Naive thymus-derived CD4-positive, alpha-beta T cell (primary cell): ENCODE measurements around the gene ZMYM5. TPM values are rescaled to one million over a fixed set of nuclear protein-coding genes. Genes with fewer than 3 reads are reported as not detected.
A peak's percentile ranks its signal among the peaks of the same experiment; 100 is the strongest.

Source experiments
- ATAC-seq: fragments of 150-1000 bp; cut with Tn5 transposase; 2 replicates; pipeline ENCODE4 v1.10.0; 2021; ENCODE audit warnings: mild to moderate bottlenecking, moderate library complexity
- CTCF ChIA-PET: fragments of 350-600 bp; sonication (Branson Sonifier 250); formaldehyde crosslinking; loops from one replicate; lab custom pipeline; 2021; ENCODE audit warnings: antibody characterized with exemption; lab: Charles Lee
- POLR2A ChIA-PET: fragments of 350-600 bp; sonication (Branson Sonifier 250); formaldehyde crosslinking; loops from one replicate; lab custom pipeline; 2021; ENCODE audit warnings: antibody characterized with exemption, inconsistent platforms; lab: Charles Lee
- DNase-seq, 9 donors: peaks; one replicate each; pipeline versions ENCODE4 v3.0.0 to v3.0.0-alpha.2; 2020 to 2022; ENCODE audit warnings: mixed read lengths in 1 of 9
- H3K27ac ChIP-seq: one replicate; pipeline ENCODE4 v1.7.0; 2013; ENCODE audit warnings: mild to moderate bottlenecking, low read depth, low read length, moderate library complexity
- H3K27me3 ChIP-seq, 2 donors: one replicate each; pipeline ENCODE4 v1.7.0; 2013; ENCODE audit warnings: low read length in 2 of 2, mild to moderate bottlenecking in 2 of 2, moderate library complexity in 2 of 2; ENCODE audit not compliant: control insufficient read depth in 2 of 2, insufficient read depth in 2 of 2
- H3K36me3 ChIP-seq, 3 experiments: 1 replicate in 2 of 3; 2 replicates in 1 of 3; pipeline ENCODE4 v1.7.0; 2013; ENCODE audit warnings: low read length in 3 of 3, mild to moderate bottlenecking in 3 of 3, moderate library complexity in 1 of 3; ENCODE audit not compliant: insufficient read depth in 3 of 3, control insufficient read depth in 2 of 3
- H3K4me1 ChIP-seq, 2 donors: one replicate each; pipeline ENCODE4 v1.7.0; 2013; ENCODE audit warnings: low read length in 2 of 2, mild to moderate bottlenecking in 2 of 2, moderate library complexity in 1 of 2; ENCODE audit not compliant: control insufficient read depth in 2 of 2, insufficient read depth in 2 of 2
- H3K4me3 ChIP-seq: 2 replicates; pipeline ENCODE4 v1.7.0; 2013; ENCODE audit warnings: mild to moderate bottlenecking, low read length
- H3K9me3 ChIP-seq, 3 experiments: 1 replicate in 2 of 3; 2 replicates in 1 of 3; pipeline ENCODE4 v1.7.0; 2013; ENCODE audit warnings: low read length in 3 of 3; ENCODE audit not compliant: control insufficient read depth in 2 of 3
- H3K27ac Mint-ChIP-seq, 9 donors: one replicate each; pipeline ENCODE4 v1.8.0; 2020 to 2022; ENCODE audit warnings: mixed read lengths in 9 of 9, mild to moderate bottlenecking in 8 of 9, moderate library complexity in 5 of 9, inconsistent platforms in 2 of 9
- H3K27me3 Mint-ChIP-seq, 5 donors: one replicate each; pipeline ENCODE4 v1.8.0; 2021 to 2022; ENCODE audit warnings: mixed read lengths in 5 of 5, mild to moderate bottlenecking in 1 of 5
- H3K36me3 Mint-ChIP-seq, 5 donors: one replicate each; pipeline ENCODE4 v1.8.0; 2020 to 2022; ENCODE audit warnings: mixed read lengths in 5 of 5, mild to moderate bottlenecking in 3 of 5, inconsistent platforms in 1 of 5
- H3K4me1 Mint-ChIP-seq, 7 donors: one replicate each; pipeline ENCODE4 v1.8.0; 2020 to 2022; ENCODE audit warnings: mixed read lengths in 7 of 7, mild to moderate bottlenecking in 3 of 7, inconsistent platforms in 1 of 7
- H3K4me3 Mint-ChIP-seq, 10 donors: one replicate each; pipeline ENCODE4 v1.8.0; 2020 to 2022; ENCODE audit warnings: mild to moderate bottlenecking in 10 of 10, mixed read lengths in 10 of 10, moderate library complexity in 6 of 10, inconsistent platforms in 2 of 10
- H3K9me3 Mint-ChIP-seq, 11 donors: one replicate each; pipeline ENCODE4 v1.8.0; 2020 to 2022; ENCODE audit warnings: mixed read lengths in 11 of 11, mild to moderate bottlenecking in 4 of 11, inconsistent platforms in 1 of 11, moderate library complexity in 1 of 11
- intact Hi-C, 2 donors: fragments of 100-400 bp; cut with micrococcal nuclease; formaldehyde crosslinking; loops; one replicate each; pipeline ENCODE4 v1.15.1; 2023
- polyA plus RNA-seq, 2 donors: library from polyadenylated mRNA; unstranded; fragments of 300-500 nt; fragmentation: Illumina TruSeq; gene quantifications; one replicate each; pipeline ENCODE4 v1.2.3, GENCODE V29; 2021
- total RNA-seq, 6 experiments: library from RNA in 5 of 6; stranded (reverse) in 5 of 6; gene quantifications; 1 replicate in 5 of 6; 2 replicates in 1 of 6; pipeline ENCODE4 v1.2.3 and lab custom pipeline; 2021 to 2026

Gene ZMYM5
- total and polyA plus RNA-seq, 7 experiments from 2014 or later, result 17.5 to 29.9 (median 24.7) TPM

- Mint-ChIP-seq H3K4me1 (no peaks in the 10 kb centered on the region), H3K36me3 (peaks cover 0 to 3% (median 0%) of the 10 kb centered on the region in 5 donors), H3K27me3 (peaks cover 0 to 6% (median 0%) of the 10 kb centered on the region in 5 donors), H3K9me3 (no peaks in the 10 kb centered on the region), H3K4me3 (no peak overlapping the region), H3K27ac (no peak overlapping the region)
- DNase-seq, result no peak
- Histone ChIP-seq H3K36me3 (no peaks in the 10 kb centered on the region), H3K9me3 (no peaks in the 10 kb centered on the region), H3K27ac (no peak overlapping the region), H3K4me3 (no peak overlapping the region), H3K27me3 (no peaks in the 10 kb centered on the region), H3K4me1 (no peaks in the 10 kb centered on the region)
- ChIA-PET CTCF (interaction anchor here (0.7 kb wide), 1 partner anchor 825 kb away, joined by 3 read pairs; no protein-coding TSS in a partner anchor), POLR2A (interaction anchor here (0.6 kb wide), 1 partner anchor 15 kb away, joined by 3 read pairs; no protein-coding TSS in a partner anchor)
- intact Hi-C loops, result loop anchor here in 1 of 2 donors (10.0 kb wide), 1 partner anchor 1237 kb away; no protein-coding TSS in a partner anchor
- no peak for ATAC-seq
Observed at GRCh38 chr13:19882231-19882630, 18.8 kb upstream of the ZMYM5 start.

GRCh38 chr13:19881641-19882040 is 18.2 kb upstream of the ZMYM5 start:
- H3K27me3 ChIP-seq, result no peaks in the 10 kb centered on the region
- CTCF ChIA-PET, result interaction anchor here (0.6 to 0.7 kb wide), 2 partner anchors 35 to 826 kb away, joined by 3 to 4 read pairs; no protein-coding TSS in a partner anchor
- H3K27ac ChIP-seq, result no peak overlapping the region
- no peaks in the 10 kb centered on the region for H3K4me1 ChIP-seq
- Mint-ChIP-seq H3K27ac (no peak overlapping the region), H3K4me3 (no peak overlapping the region), H3K27me3 (peaks cover 0 to 6% (median 0%) of the 10 kb centered on the region in 5 donors), H3K9me3 (peaks cover 0 to 1% (median 0%) of the 10 kb centered on the region in 11 donors), H3K36me3 (peaks cover 0 to 3% (median 0%) of the 10 kb centered on the region in 5 donors), H3K4me1 (no peaks in the 10 kb centered on the region)
- intact Hi-C loops, result loop anchor here in 1 of 2 donors (10.0 kb wide), 1 partner anchor 1237 kb away; no protein-coding TSS in a partner anchor
- POLR2A ChIA-PET, result interaction anchor here (0.6 kb wide), 1 partner anchor 14 kb away, joined by 3 read pairs; no protein-coding TSS in a partner anchor
- no peak for DNase-seq
- no peak for ATAC-seq
- H3K9me3 ChIP-seq, result no peaks in the 10 kb centered on the region
- H3K4me3 ChIP-seq, result no peak overlapping the region
- H3K36me3 ChIP-seq, result no peaks in the 10 kb centered on the region

GRCh38 chr13:19864746-19865309 is 1.4 kb upstream of the ZMYM5 start:
- no peaks in the 10 kb centered on the region for H3K9me3 ChIP-seq
- ChIA-PET POLR2A (interaction anchor here (1.0 to 5.6 kb wide), 9 partner anchors 9 to 1739 kb away, joined by 3 to 48 read pairs (median 11); partner anchors contain the start of genes MICU2, MPHOSPH8, PSPC1 and ZMYM2), CTCF (interaction anchor here (0.6 kb wide), 1 partner anchor 51 kb away, joined by 3 read pairs; no protein-coding TSS in a partner anchor)
- Mint-ChIP-seq H3K9me3 (peaks cover 0 to 3% (median 0%) of the 10 kb centered on the region in 11 donors), H3K27ac (peak overlapping the region; percentile 90 to 97 (median 96)), H3K27me3 (no peaks in the 10 kb centered on the region), H3K36me3 (peaks cover 0 to 12% (median 0%) of the 10 kb centered on the region in 5 donors), H3K4me1 (peaks cover 12 to 36% (median 28%) of the 10 kb centered on the region in 7 donors), H3K4me3 (peak overlapping the region; percentile 85 to 98 (median 93))
- H3K4me1 ChIP-seq, result peaks cover 22 to 23% of the 10 kb centered on the region in 2 donors
- peak overlapping the region; percentile 80 for H3K4me3 ChIP-seq
- H3K27me3 ChIP-seq, result no peaks in the 10 kb centered on the region
- H3K27ac ChIP-seq, result peak overlapping the region; percentile 84
- peaks cover 0 to 10% (median 0%) of the 10 kb centered on the region in 3 experiments for H3K36me3 ChIP-seq
- DNase-seq, result peak in 4 of 9 donors; percentile 11 to 80 (median 78)
- intact Hi-C loops, result loop anchor here (1.0 to 10.0 kb wide), 11 partner anchors 38 to 1737 kb away; partner anchors contain the start of genes IFT88 (in 2 of the 2), MICU2 (in 2 of the 2) and MPHOSPH8 (in 2 of the 2)
- ATAC-seq, result peak; percentile 46

GRCh38 chr13:19864024-19864745 is 736 bp upstream of the ZMYM5 start:
- Histone ChIP-seq H3K4me1 (peaks cover 22 to 23% of the 10 kb centered on the region in 2 donors), H3K27ac (peak overlapping the region; percentile 84), H3K9me3 (no peaks in the 10 kb centered on the region), H3K36me3 (peaks cover 0 to 10% (median 0%) of the 10 kb centered on the region in 3 experiments), H3K27me3 (no peaks in the 10 kb centered on the region), H3K4me3 (peak overlapping the region; percentile 80)
- peak overlapping the region; percentile 85 to 98 (median 93) for H3K4me3 Mint-ChIP-seq
- ChIA-PET POLR2A (interaction anchor here (0.5 to 5.6 kb wide), 16 partner anchors 10 to 1740 kb away, joined by 3 to 48 read pairs (median 4); partner anchors contain the start of genes MICU2, MPHOSPH8, PSPC1 and ZMYM2), CTCF (interaction anchor here (0.6 to 0.7 kb wide), 4 partner anchors 51 to 231 kb away, joined by 3 read pairs; no protein-coding TSS in a partner anchor)
- H3K27me3 Mint-ChIP-seq, result no peaks in the 10 kb centered on the region
- intact Hi-C loops, result loop anchor here (1.0 to 10.0 kb wide), 11 partner anchors 37 to 1738 kb away; partner anchors contain the start of genes IFT88 (in 2 of the 2), MICU2 (in 2 of the 2) and MPHOSPH8 (in 2 of the 2)
- peaks cover 0 to 3% (median 0%) of the 10 kb centered on the region in 11 donors for H3K9me3 Mint-ChIP-seq
- H3K27ac Mint-ChIP-seq, result peak overlapping the region; percentile 90 to 97 (median 96)
- DNase-seq, result peak; percentile 60 to 84 (median 79)
- ATAC-seq, result peak; percentile 50
- H3K4me1 Mint-ChIP-seq, result peaks cover 12 to 36% (median 30%) of the 10 kb centered on the region in 7 donors
- H3K36me3 Mint-ChIP-seq, result peaks cover 0 to 15% (median 2%) of the 10 kb centered on the region in 5 donors

GRCh38 chr13:19862481-19863313 is 752 bp downstream of the ZMYM5 start:
- POLR2A ChIA-PET, result interaction anchor here (0.6 to 5.6 kb wide), 15 partner anchors 10 to 229 kb away, joined by 3 to 48 read pairs (median 4); partner anchors contain the start of genes MPHOSPH8, PSPC1 and ZMYM2
- H3K27ac Mint-ChIP-seq, result peak overlapping the region; percentile 90 to 98 (median 97)
- peaks cover 0 to 23% (median 8%) of the 10 kb centered on the region in 5 donors for H3K36me3 Mint-ChIP-seq
- peaks cover 0 to 14% (median 0%) of the 10 kb centered on the region in 3 experiments for H3K36me3 ChIP-seq
- intact Hi-C loops, result loop anchor here (1.0 to 10.0 kb wide), 14 partner anchors 11 to 1740 kb away; partner anchors contain the start of genes IFT88 (in 2 of the 2), MICU2 (in 2 of the 2), PSPC1 (in 2 of the 2) and ZMYM2 (in 2 of the 2)
- no peaks in the 10 kb centered on the region for H3K27me3 Mint-ChIP-seq
- CTCF ChIA-PET, result interaction anchor here (0.7 to 1.0 kb wide), 3 partner anchors 21 to 230 kb away, joined by 3 read pairs; no protein-coding TSS in a partner anchor
- H3K4me1 Mint-ChIP-seq, result peaks cover 12 to 45% (median 37%) of the 10 kb centered on the region in 7 donors
- peak overlapping the region; percentile 84 for H3K27ac ChIP-seq
- H3K27me3 ChIP-seq, result no peaks in the 10 kb centered on the region
- ATAC-seq (peak; percentile 1), DNase-seq (peak; percentile 31 to 56 (median 47))
- no peaks in the 10 kb centered on the region for H3K9me3 ChIP-seq
- peak overlapping the region; percentile 85 to 98 (median 97) for H3K4me3 Mint-ChIP-seq
- H3K9me3 Mint-ChIP-seq, result peaks cover 0 to 1% (median 0%) of the 10 kb centered on the region in 11 donors
- H3K4me1 ChIP-seq, result peaks cover 22 to 23% of the 10 kb centered on the region in 2 donors
- peak overlapping the region; percentile 80 for H3K4me3 ChIP-seq
